ENCODE measurements around the gene BABAM2.
"Not testable (repeated sequence)": the region's sequence is repeated elsewhere in the genome, so short reads cannot be mapped to it uniquely, and the experiment has no call there.

BABAM2 gene

GRCh38 chr2:28360058-28360717 lies 469.7 kb downstream of the BABAM2 start:
- no peak for DNase-seq (ENCODE audit: low read depth in 3 of 3)

GRCh38 chr2:28360718-28361293 lies 470.3 kb downstream of the BABAM2 start:
- DNase-seq (ENCODE audit: low read depth in 3 of 3): no peak

GRCh38 chr2:28361991-28362710 lies 471.6 kb downstream of the BABAM2 start:
- DNase-seq (ENCODE audit: low read depth in 3 of 3): no peak

GRCh38 chr2:28362991-28363521 lies 472.5 kb downstream of the BABAM2 start:
- DNase-seq (ENCODE audit: low read depth in 3 of 3): no peak

GRCh38 chr2:28363686-28364280 lies 473.3 kb downstream of the BABAM2 start:
- no peak for DNase-seq (ENCODE audit: low read depth in 3 of 3)

- DNase-seq (ENCODE audit: low read depth in 3 of 3): no peak
Observed at GRCh38 chr2:28364610-28365009, 474.1 kb downstream of the BABAM2 start.

GRCh38 chr2:28365158-28365557 lies 474.6 kb downstream of the BABAM2 start:
- no peak for DNase-seq (ENCODE audit: low read depth in 3 of 3)

- DNase-seq (ENCODE audit: low read depth in 3 of 3): no peak
Observed at GRCh38 chr2:28366149-28366495, 475.6 kb downstream of the BABAM2 start.

- peak in 1 of 3 donors; percentile 36 for DNase-seq (ENCODE audit: low read depth in 3 of 3)
Observed at GRCh38 chr2:28366496-28367282, 476.2 kb downstream of the BABAM2 start.

GRCh38 chr2:28367667-28368356 lies 477.3 kb downstream of the BABAM2 start:
- no peak for DNase-seq (ENCODE audit: low read depth in 3 of 3)

GRCh38 chr2:28368357-28368798 lies 477.8 kb downstream of the BABAM2 start:
- DNase-seq (ENCODE audit: low read depth in 3 of 3): no peak

GRCh38 chr2:28369358-28369757 lies 478.8 kb downstream of the BABAM2 start:
- DNase-seq (ENCODE audit: low read depth in 3 of 3): no peak

- no peak for DNase-seq (ENCODE audit: low read depth in 3 of 3)
Observed at GRCh38 chr2:28370354-28370753, 479.8 kb downstream of the BABAM2 start.

- DNase-seq (ENCODE audit: low read depth in 3 of 3): not testable (repeated sequence)
Observed at GRCh38 chr2:28371728-28372127, 481.2 kb downstream of the BABAM2 start.

- DNase-seq (ENCODE audit: low read depth in 3 of 3): no peak
Observed at GRCh38 chr2:28373854-28374253, 483.3 kb downstream of the BABAM2 start.

GRCh38 chr2:28374331-28374730 lies 483.8 kb downstream of the BABAM2 start:
- DNase-seq (ENCODE audit: low read depth in 3 of 3): no peak

- no peak for DNase-seq (ENCODE audit: low read depth in 3 of 3)
Observed at GRCh38 chr2:28375236-28375635, 484.7 kb downstream of the BABAM2 start.

GRCh38 chr2:28375742-28376631 lies 485.5 kb downstream of the BABAM2 start:
- no peak for DNase-seq (ENCODE audit: low read depth in 3 of 3)

- no peak for DNase-seq (ENCODE audit: low read depth in 3 of 3)
Observed at GRCh38 chr2:28377195-28377816, 486.8 kb downstream of the BABAM2 start.

All from stimulated activated CD4-positive, alpha-beta T cell treated with anti-CD3 and anti-CD28 coated beads, TNF-alpha, amount 100 ng/mL, for 48 hours (primary cell).